ENCODE results near the gene JADE2. TPM values are rescaled to one million over a fixed set of nuclear protein-coding genes. Genes with fewer than 3 reads are reported as not detected.

JADE2 gene
- total and polyA plus RNA-seq, 2 of the 8 experiments (the other 6 are each of a cell fraction or from before 2014, with no cell fraction given) = 19.2 to 55.8 TPM

DNA sequence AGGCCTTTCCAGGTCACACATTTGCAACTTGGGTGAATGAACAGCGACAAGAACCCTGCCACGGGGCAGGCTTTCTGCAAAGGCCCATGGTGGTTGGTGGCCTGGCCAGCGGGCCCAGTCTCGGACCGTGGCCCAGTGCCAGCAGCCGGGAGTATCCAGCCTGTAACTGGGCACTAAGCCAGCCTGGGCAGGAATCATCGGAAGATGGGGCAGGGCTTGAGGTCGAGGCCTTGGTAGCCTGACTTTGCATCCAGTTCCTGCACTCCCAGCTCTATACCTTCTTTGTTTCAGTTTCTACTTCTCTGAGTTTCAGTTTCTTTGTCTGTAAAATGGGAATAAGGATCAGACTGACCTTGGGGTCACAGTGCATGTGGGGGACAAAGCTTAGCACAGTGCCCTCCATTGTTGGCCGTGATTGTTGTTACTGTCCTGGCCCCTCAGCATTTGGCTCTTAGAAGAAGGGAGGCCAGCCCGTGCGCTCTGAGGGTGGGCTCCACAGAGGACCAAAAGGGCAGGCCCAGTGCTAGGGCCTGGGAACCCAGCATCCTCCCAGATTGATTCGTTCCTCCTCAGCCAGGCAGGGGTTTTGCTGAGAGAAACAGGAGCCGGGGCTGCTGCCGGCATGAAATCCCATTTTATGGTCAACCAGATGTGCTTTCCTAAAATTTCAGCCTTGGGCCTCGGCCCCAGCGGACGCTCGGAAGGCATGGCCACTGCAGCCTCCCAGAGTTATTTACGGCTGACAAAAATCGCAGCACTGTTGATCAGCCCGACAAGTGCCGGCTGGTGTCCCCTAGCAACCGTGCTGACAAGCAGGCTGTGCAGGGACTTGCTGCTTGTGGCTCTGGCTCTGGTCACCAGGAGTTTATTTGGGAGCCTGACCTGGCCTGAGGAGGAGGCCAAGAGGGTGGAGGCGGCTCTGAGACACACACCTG is 43.6 kb downstream of the JADE2 start:
- no peaks in the 10 kb centered on the region for H3K4me1 ChIP-seq (replicated peaks in 1 of 4; ENCODE audit: control insufficient read depth in 3 of 4, insufficient read depth in 4 of 4, low read length in 3 of 4)
- no peak overlapping the region for H2BK120ac ChIP-seq (replicated peaks; ENCODE audit: low read depth, low read length)
- no peak overlapping the region for H2BK12ac ChIP-seq (ENCODE audit: low read depth, low read length)
- H4K20me1 ChIP-seq (replicated peaks in 1 of 2; ENCODE audit: control insufficient read depth in 1 of 2, insufficient read depth in 2 of 2, low read length in 2 of 2) = peaks cover 6 to 8% of the 10 kb centered on the region in 2 experiments
- no peaks in the 10 kb centered on the region for H3K27me3 ChIP-seq (replicated peaks in 1 of 4; ENCODE audit: control insufficient read depth in 3 of 4, extremely low read depth in 1 of 4, insufficient read depth in 3 of 4, low read length in 3 of 4)
- DNase-seq (ENCODE audit: low read depth in 1 of 2, low spot score in 2 of 2) (no peak), FAIRE-seq (no peak)
- peaks cover 24 to 56% (median 49%) of the 10 kb centered on the region in 4 experiments for H3K36me3 ChIP-seq (ENCODE audit: control insufficient read depth in 2 of 4, insufficient read depth in 4 of 4, low read length in 3 of 4)
- CTCF ChIA-PET (ENCODE audit: partially characterized antibody) = interaction anchor here (0.7 to 5.8 kb wide), 9 partner anchors 9 to 161 kb away, joined by 3 to 54 read pairs (median 4); partner anchors contain the start of gene JADE2
- H2AFZ ChIP-seq (ENCODE audit: low read length) = no peak overlapping the region
- H3K18ac ChIP-seq (ENCODE audit: extremely low read depth, low read length) = no peak overlapping the region
- no peak overlapping the region for H3K23ac ChIP-seq (ENCODE audit: insufficient read length)
- H3K79me1 ChIP-seq (ENCODE audit: low read depth, low read length) = peaks cover 4% of the 10 kb centered on the region; the same call in 1 of the 2 replicates
- H2BK20ac ChIP-seq (ENCODE audit: low read length) = no peak overlapping the region
- H3K23me2 ChIP-seq (ENCODE audit: low read depth, low read length) = no peaks in the 10 kb centered on the region
- 92% methylated on average over 24 of the region's 24 CpGs; no CpG with 5 or more reads in 1 of the 2 experiments for WGBS, 2 experiments (ENCODE audit: extremely low coverage in 1 of 2, insufficient coverage in 1 of 2, insufficient read length in 1 of 2, insufficient replicate concordance in 2 of 2, low coverage in 1 of 2, low lambda C conversion rate in 2 of 2, missing lambda C conversion rate in 1 of 2)
- no peak overlapping the region; the same call in 1 of the 2 replicates for H3K27ac ChIP-seq (ENCODE audit: low read depth, low read length)
- H2BK15ac ChIP-seq (ENCODE audit: low read length) = no peak overlapping the region
- POLR2A ChIA-PET (ENCODE audit: partially characterized antibody) = interaction anchor here (1.1 kb wide), 2 partner anchors 10 to 29 kb away, joined by 4 read pairs; no protein-coding TSS in a partner anchor
- H4K8ac ChIP-seq (ENCODE audit: extremely low read depth, insufficient read depth, low read length) = no peak overlapping the region
- no peak overlapping the region for H4K5ac ChIP-seq (ENCODE audit: insufficient read length, low read depth, low read length)
- H3K79me2 ChIP-seq (ENCODE audit: control insufficient read depth in 1 of 2, insufficient read depth in 2 of 2, low read length in 2 of 2) = no peaks in the 10 kb centered on the region; a peak in 1 of 4 replicates
- no peaks in the 10 kb centered on the region for H3K9me3 ChIP-seq (ENCODE audit: insufficient read depth in 2 of 2, low read depth in 1 of 2, low read length in 1 of 2)
- H4K91ac ChIP-seq (replicated peaks; ENCODE audit: insufficient read length, low read length) = no peak overlapping the region
- no peak overlapping the region for H3K56ac ChIP-seq (replicated peaks; ENCODE audit: insufficient read length, low read depth, low read length)
- no peak overlapping the region for H3K14ac ChIP-seq (ENCODE audit: insufficient read length)
- no peak overlapping the region; the same call in 1 of the 2 replicates for H2BK5ac ChIP-seq (ENCODE audit: low read depth, low read length)
- H3K4me2 ChIP-seq (ENCODE audit: insufficient read depth in 1 of 2, low read depth in 2 of 2, low read length in 2 of 2) = no peak overlapping the region
- H3K4ac ChIP-seq (replicated peaks; ENCODE audit: insufficient read length, low read depth, low read length) = no peak overlapping the region
- no peak overlapping the region for H3K4me3 ChIP-seq (ENCODE audit: extremely low read depth in 1 of 4, insufficient read depth in 2 of 4, low read depth in 3 of 4, low read length in 4 of 4)
- no peak overlapping the region for H3K9ac ChIP-seq (replicated peaks in 1 of 4; ENCODE audit: extremely low read depth in 1 of 4, low read depth in 3 of 4, low read length in 3 of 4)
- H2AK5ac ChIP-seq (ENCODE audit: low read depth, low read length) = no peak overlapping the region
- no peak for TF ChIP-seq TAF7 (optimal IDR thresholded peaks at IDR 0.05; ENCODE audit: borderline replicate concordance, low read depth, low read length)
- TF ChIP-seq BRCA1 (IDR thresholded peaks at IDR 0.05; ENCODE audit: low read depth, low read length) = no peak
- no peak for TF ChIP-seq BCL11A (IDR thresholded peaks at IDR 0.05; ENCODE audit: low read depth in 2 of 2, low read length in 2 of 2)
- TF ChIP-seq JUND (IDR thresholded peaks at IDR 0.05; ENCODE audit: low read length) = no peak

Data from H1 (cell line).